HUES6 (cell line): Measurements from ENCODE around the gene NCAPG2.
"Not testable (repeated sequence)": the region's sequence is repeated elsewhere in the genome, so short reads cannot be mapped to it uniquely, and the experiment has no call there.

Experiments
- H3K27ac ChIP-seq: 2 replicates; pipeline ENCODE4 v1.7.0; 2013; ENCODE audit warnings: low read depth, mild to moderate bottlenecking, low read length, inconsistent platforms
- H3K27me3 ChIP-seq: 2 replicates; pipeline ENCODE4 v1.6.1; 2013; ENCODE audit warnings: low read length; ENCODE audit not compliant: control insufficient read depth, insufficient read depth
- H3K36me3 ChIP-seq: 2 replicates; pipeline ENCODE4 v1.6.1; 2013; ENCODE audit warnings: low read length; ENCODE audit not compliant: control insufficient read depth, insufficient read depth
- H3K4me1 ChIP-seq: 2 replicates; pipeline ENCODE4 v1.6.1; 2013; ENCODE audit warnings: low read length; ENCODE audit not compliant: control insufficient read depth, insufficient read depth
- H3K4me3 ChIP-seq: 2 replicates; pipeline ENCODE4 v1.5.1; 2013; ENCODE audit warnings: low read depth, low read length
- H3K9ac ChIP-seq: one replicate; pipeline ENCODE4 v1.6.1; 2013; ENCODE audit warnings: mild to moderate bottlenecking, low read length
- H3K9me3 ChIP-seq: 2 replicates; pipeline ENCODE4 v1.6.1; 2013; ENCODE audit warnings: low read depth, low read length; ENCODE audit not compliant: control insufficient read depth, insufficient read depth

Gene NCAPG2

GRCh38 chr7:158648787-158649186 is 55.8 kb downstream of the NCAPG2 start:
- Histone ChIP-seq H3K4me3 (no peak overlapping the region), H3K4me1 (no peaks in the 10 kb centered on the region), H3K9me3 (no peaks in the 10 kb centered on the region), H3K9ac (no peak overlapping the region), H3K36me3 (peaks cover 91% of the 10 kb centered on the region), H3K27me3 (no peaks in the 10 kb centered on the region), H3K27ac (no peak overlapping the region)

GRCh38 chr7:158648168-158648567 is 56.4 kb downstream of the NCAPG2 start:
- no peaks in the 10 kb centered on the region for H3K9me3 ChIP-seq
- no peaks in the 10 kb centered on the region for H3K27me3 ChIP-seq
- no peak overlapping the region for H3K9ac ChIP-seq
- H3K4me1 ChIP-seq: no peaks in the 10 kb centered on the region
- no peak overlapping the region for H3K27ac ChIP-seq
- peaks cover 92% of the 10 kb centered on the region for H3K36me3 ChIP-seq
- H3K4me3 ChIP-seq: no peak overlapping the region

GRCh38 chr7:158647475-158647792 is 57.2 kb downstream of the NCAPG2 start:
- Histone ChIP-seq H3K27ac (no peak overlapping the region), H3K9me3 (no peaks in the 10 kb centered on the region), H3K36me3 (peaks cover 86% of the 10 kb centered on the region), H3K4me3 (no peak overlapping the region), H3K4me1 (no peaks in the 10 kb centered on the region), H3K9ac (no peak overlapping the region), H3K27me3 (no peaks in the 10 kb centered on the region)

- no peak overlapping the region for H3K4me3 ChIP-seq
- H3K36me3 ChIP-seq: peaks cover 83% of the 10 kb centered on the region
- H3K27ac ChIP-seq: no peak overlapping the region
- no peaks in the 10 kb centered on the region for H3K4me1 ChIP-seq
- H3K9ac ChIP-seq: no peak overlapping the region
- no peaks in the 10 kb centered on the region for H3K27me3 ChIP-seq
- H3K9me3 ChIP-seq: no peaks in the 10 kb centered on the region
Observed at GRCh38 chr7:158646766-158647474, 57.7 kb downstream of the NCAPG2 start.

- Histone ChIP-seq H3K36me3 (peaks cover 83% of the 10 kb centered on the region), H3K4me3 (no peak overlapping the region), H3K27ac (no peak overlapping the region), H3K4me1 (no peaks in the 10 kb centered on the region), H3K9ac (no peak overlapping the region), H3K9me3 (no peaks in the 10 kb centered on the region), H3K27me3 (no peaks in the 10 kb centered on the region)
Observed at GRCh38 chr7:158645842-158646241, 58.8 kb downstream of the NCAPG2 start.

- Histone ChIP-seq H3K36me3 (peaks cover 83% of the 10 kb centered on the region), H3K4me3 (no peak overlapping the region), H3K9me3 (no peaks in the 10 kb centered on the region), H3K4me1 (no peaks in the 10 kb centered on the region), H3K27ac (no peak overlapping the region), H3K9ac (no peak overlapping the region), H3K27me3 (no peaks in the 10 kb centered on the region)
Observed at GRCh38 chr7:158642149-158642548, 62.5 kb downstream of the NCAPG2 start.

- H3K4me1 ChIP-seq: no peaks in the 10 kb centered on the region
- H3K9ac ChIP-seq: no peak overlapping the region
- H3K9me3 ChIP-seq: no peaks in the 10 kb centered on the region
- no peak overlapping the region for H3K27ac ChIP-seq
- peaks cover 52% of the 10 kb centered on the region for H3K36me3 ChIP-seq
- no peak overlapping the region for H3K4me3 ChIP-seq
- no peaks in the 10 kb centered on the region for H3K27me3 ChIP-seq
Observed at GRCh38 chr7:158638001-158638400, 66.6 kb downstream of the NCAPG2 start.

GRCh38 chr7:158633055-158633956 is 71.3 kb downstream of the NCAPG2 start:
- H3K9me3 ChIP-seq: no peaks in the 10 kb centered on the region
- H3K27ac ChIP-seq: no peak overlapping the region
- no peaks in the 10 kb centered on the region for H3K4me1 ChIP-seq
- no peaks in the 10 kb centered on the region for H3K27me3 ChIP-seq
- H3K9ac ChIP-seq: no peak overlapping the region
- peaks cover 57% of the 10 kb centered on the region for H3K36me3 ChIP-seq
- no peak overlapping the region for H3K4me3 ChIP-seq

GRCh38 chr7:158631574-158632195 is 72.9 kb downstream of the NCAPG2 start:
- Histone ChIP-seq H3K27ac (no peak overlapping the region), H3K36me3 (peaks cover 59% of the 10 kb centered on the region), H3K4me1 (no peaks in the 10 kb centered on the region)

GRCh38 chr7:158626289-158626688 is 78.3 kb downstream of the NCAPG2 start:
- H3K4me1 ChIP-seq, H3K9me3 ChIP-seq, H3K27me3 ChIP-seq, H3K27ac ChIP-seq, H3K9ac ChIP-seq, H3K4me3 ChIP-seq: not testable (repeated sequence)
- H3K36me3 ChIP-seq: peaks cover 52% of the 10 kb centered on the region

More at GRCh38 chr7:158631574-158632195, 72.9 kb downstream of the NCAPG2 start:
- Histone ChIP-seq H3K9me3 (no peaks in the 10 kb centered on the region), H3K27me3 (no peaks in the 10 kb centered on the region), H3K4me3 (no peak overlapping the region), H3K9ac (no peak overlapping the region)

- H3K27me3 ChIP-seq: no peaks in the 10 kb centered on the region
- H3K36me3 ChIP-seq: peaks cover 31% of the 10 kb centered on the region
- H3K4me1 ChIP-seq: peaks cover 3% of the 10 kb centered on the region; the same call in 1 of the 2 replicates
- H3K9ac ChIP-seq: no peak overlapping the region
- no peaks in the 10 kb centered on the region for H3K9me3 ChIP-seq
- no peak overlapping the region for H3K27ac ChIP-seq
- no peak overlapping the region for H3K4me3 ChIP-seq
Observed at GRCh38 chr7:158623241-158623640, 81.4 kb downstream of the NCAPG2 start.
